ENCODE measurements around the gene SH2D3C. TPM values are rescaled to one million over a fixed set of nuclear protein-coding genes. Genes with fewer than 3 reads are reported as not detected.
A peak's percentile ranks its signal among the peaks of the same experiment; 100 is the strongest.

The SH2D3C gene
- total RNA-seq, 4 donors from 2014 or later, result 6.1 to 12.1 (median 8.5) TPM

DNA sequence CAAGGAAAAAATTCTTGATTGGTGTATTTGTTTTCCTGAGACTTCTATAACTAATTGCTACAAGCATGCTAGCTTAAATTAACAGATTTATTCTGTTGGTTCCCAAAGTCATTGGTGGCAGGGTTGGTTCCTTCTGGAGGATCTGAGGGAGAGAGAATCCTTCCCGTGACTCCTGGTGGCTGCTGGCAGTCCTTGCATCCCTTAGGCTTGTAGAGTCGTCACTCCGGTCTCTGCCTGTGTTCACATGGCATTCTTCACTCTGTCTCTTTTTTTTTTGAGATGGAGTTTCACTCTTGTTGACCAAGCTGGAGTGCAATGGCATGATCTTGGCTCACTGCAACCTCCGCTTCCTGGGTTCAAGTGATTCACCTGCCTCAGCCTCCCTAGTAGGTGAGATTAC, 12.6 kb upstream of the SH2D3C start:
- TF ChIP-seq POLR2A (IDR thresholded peaks at IDR 0.05), result no peak
- TF ChIP-seq POLR2AphosphoS5 (IDR thresholded peaks at IDR 0.05), result no peak
- no peak for TF ChIP-seq EP300 (IDR thresholded peaks at IDR 0.05)
- TF ChIP-seq, protein P1, sequence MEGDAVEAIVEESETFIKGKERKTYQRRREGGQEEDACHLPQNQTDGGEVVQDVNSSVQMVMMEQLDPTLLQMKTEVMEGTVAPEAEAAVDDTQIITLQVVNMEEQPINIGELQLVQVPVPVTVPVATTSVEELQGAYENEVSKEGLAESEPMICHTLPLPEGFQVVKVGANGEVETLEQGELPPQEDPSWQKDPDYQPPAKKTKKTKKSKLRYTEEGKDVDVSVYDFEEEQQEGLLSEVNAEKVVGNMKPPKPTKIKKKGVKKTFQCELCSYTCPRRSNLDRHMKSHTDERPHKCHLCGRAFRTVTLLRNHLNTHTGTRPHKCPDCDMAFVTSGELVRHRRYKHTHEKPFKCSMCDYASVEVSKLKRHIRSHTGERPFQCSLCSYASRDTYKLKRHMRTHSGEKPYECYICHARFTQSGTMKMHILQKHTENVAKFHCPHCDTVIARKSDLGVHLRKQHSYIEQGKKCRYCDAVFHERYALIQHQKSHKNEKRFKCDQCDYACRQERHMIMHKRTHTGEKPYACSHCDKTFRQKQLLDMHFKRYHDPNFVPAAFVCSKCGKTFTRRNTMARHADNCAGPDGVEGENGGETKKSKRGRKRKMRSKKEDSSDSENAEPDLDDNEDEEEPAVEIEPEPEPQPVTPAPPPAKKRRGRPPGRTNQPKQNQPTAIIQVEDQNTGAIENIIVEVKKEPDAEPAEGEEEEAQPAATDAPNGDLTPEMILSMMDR (IDR thresholded peaks at IDR 0.05), result no peak
- 78% methylated on average over 4 of the region's 4 CpGs; no CpG with 5 or more reads in 1 of the 2 donors for whole genome bisulfite sequencing, 2 donors (ENCODE audit: low coverage in 1 of 2)
- no peak for ATAC-seq
- Histone ChIP-seq H3K9me3 (no peaks in the 10 kb centered on the region), H3K4me3 (no peak overlapping the region), H3K36me3 (peaks cover 0 to 72% of the 10 kb centered on the region in 2 donors), H3K4me1 (peaks cover 0 to 56% (median 11%) of the 10 kb centered on the region in 3 donors), H3K27ac (peak overlapping the region in 1 of 4 donors; percentile 9), H3K27me3 (no peaks in the 10 kb centered on the region)

DNA sequence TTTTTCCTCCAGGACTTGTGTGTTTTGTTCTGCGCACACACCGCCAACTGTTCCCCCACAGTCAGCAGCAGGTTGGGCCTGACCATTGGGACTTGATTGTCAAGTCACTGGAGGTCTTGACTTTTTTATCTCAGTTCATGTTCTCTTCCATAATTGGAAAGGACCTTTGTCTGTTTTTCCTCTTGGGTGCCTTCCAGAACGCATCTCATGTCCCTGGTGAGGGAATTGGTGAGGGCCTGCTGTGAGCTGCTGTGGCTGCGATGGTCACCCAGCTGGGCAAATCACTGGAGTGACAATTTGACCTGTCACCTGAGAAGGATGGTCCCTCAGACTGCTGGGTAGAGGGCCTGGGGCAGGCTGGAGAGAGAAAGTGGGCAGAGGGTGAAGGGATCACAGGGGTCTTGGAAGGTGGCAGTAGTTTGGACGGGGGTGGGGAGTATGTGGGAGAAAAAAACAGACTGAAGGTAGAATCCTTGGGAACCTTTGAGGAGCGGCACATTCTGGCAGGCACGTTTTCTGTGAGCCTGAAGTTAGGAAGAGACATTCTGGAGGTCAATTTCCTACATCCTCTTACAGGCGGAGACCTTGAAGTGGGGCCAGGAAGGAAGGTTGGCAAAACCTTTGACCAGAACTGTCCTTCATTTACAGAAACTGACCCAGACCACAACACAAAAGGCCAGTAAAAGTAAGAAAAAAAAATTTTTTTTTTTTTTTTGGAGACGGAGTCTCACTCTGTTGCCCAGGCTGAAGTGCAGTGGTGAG, 11.8 kb upstream of the SH2D3C start:
- H3K4me1 ChIP-seq, result peaks cover 0 to 51% (median 8%) of the 10 kb centered on the region in 3 donors
- ATAC-seq, result no peak
- 77 to 82% methylated on average over 3 to 8 of the region's 9 CpGs for WGBS, 2 donors (ENCODE audit: low coverage in 1 of 2)
- TF ChIP-seq POLR2A (IDR thresholded peaks at IDR 0.05) (no peak), EP300 (IDR thresholded peaks at IDR 0.05) (no peak), POLR2AphosphoS5 (IDR thresholded peaks at IDR 0.05) (no peak)
- TF ChIP-seq, protein P1 (IDR thresholded peaks at IDR 0.05), result no peak
- H3K4me3 ChIP-seq, result no peak overlapping the region
- peak overlapping the region in 1 of 4 donors; percentile 4 for H3K27ac ChIP-seq
- H3K27me3 ChIP-seq, result no peaks in the 10 kb centered on the region
- no peaks in the 10 kb centered on the region for H3K9me3 ChIP-seq
- peaks cover 0 to 72% of the 10 kb centered on the region in 2 donors for H3K36me3 ChIP-seq

DNA sequence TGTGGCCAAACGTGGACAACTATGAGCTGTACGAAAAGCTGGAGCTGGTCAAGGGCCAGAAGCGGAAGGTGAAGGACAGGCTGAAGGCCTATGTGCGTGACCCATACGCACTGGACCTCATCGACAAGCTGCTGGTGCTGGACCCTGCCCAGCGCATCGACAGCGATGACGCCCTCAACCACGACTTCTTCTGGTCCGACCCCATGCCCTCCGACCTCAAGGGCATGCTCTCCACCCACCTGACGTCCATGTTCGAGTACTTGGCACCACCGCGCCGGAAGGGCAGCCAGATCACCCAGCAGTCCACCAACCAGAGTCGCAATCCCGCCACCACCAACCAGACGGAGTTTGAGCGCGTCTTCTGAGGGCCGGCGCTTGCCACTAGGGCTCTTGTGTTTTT, 10.7 kb upstream of the SH2D3C start:
- ATAC-seq, result no peak
- Histone ChIP-seq H3K4me1 (peaks cover 0 to 56% (median 14%) of the 10 kb centered on the region in 3 donors), H3K4me3 (no peak overlapping the region), H3K9me3 (no peaks in the 10 kb centered on the region), H3K27ac (no peak overlapping the region), H3K36me3 (peaks cover 0 to 72% of the 10 kb centered on the region in 2 donors), H3K27me3 (no peaks in the 10 kb centered on the region)
- 84 to 90% methylated on average over 11 to 18 of the region's 25 CpGs for WGBS, 2 donors (ENCODE audit: low coverage in 1 of 2)
- no peak for TF ChIP-seq POLR2A (IDR thresholded peaks at IDR 0.05)
- no peak for TF ChIP-seq EP300 (IDR thresholded peaks at IDR 0.05)
- TF ChIP-seq, protein P1 (IDR thresholded peaks at IDR 0.05), result no peak
- TF ChIP-seq POLR2AphosphoS5 (IDR thresholded peaks at IDR 0.05), result no peak

DNA sequence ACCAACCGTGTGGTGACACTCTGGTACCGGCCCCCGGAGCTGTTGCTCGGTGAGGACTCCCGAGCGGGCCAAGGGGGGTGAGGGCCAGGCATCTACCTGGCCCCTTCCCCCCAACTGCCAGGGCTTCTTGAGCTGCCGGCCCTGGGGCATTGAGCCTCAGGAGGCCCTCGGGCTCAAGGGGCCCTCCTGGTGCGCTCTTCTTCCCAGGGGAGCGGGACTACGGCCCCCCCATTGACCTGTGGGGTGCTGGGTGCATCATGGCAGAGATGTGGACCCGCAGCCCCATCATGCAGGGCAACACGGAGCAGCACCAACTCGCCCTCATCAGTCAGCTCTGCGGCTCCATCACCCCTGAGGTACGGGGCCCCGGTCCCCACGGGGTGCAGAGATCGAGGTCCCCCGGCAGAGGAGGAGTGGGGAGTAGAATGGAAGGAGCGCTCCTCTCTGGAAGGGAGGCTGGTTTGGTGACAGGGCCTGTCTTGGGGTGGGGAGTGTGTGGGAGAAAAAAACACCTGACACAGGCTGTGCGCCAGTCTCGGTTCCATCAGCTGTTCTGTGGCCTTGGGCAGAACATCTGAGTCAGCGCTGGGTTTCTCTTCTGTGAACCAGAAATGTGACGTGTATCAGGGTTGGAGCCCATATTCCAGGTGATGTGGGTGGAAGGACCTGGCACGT, 10.0 kb upstream of the SH2D3C start:
- H3K9me3 ChIP-seq, result no peaks in the 10 kb centered on the region
- whole genome bisulfite sequencing, 2 donors (ENCODE audit: low coverage in 1 of 2), result no CpG with 5 or more reads among the region's 26 CpGs
- H3K36me3 ChIP-seq, result peaks cover 0 to 65% of the 10 kb centered on the region in 2 donors
- H3K27ac ChIP-seq, result no peak overlapping the region
- no peak for ATAC-seq
- no peaks in the 10 kb centered on the region for H3K27me3 ChIP-seq
- TF ChIP-seq, protein P1 (IDR thresholded peaks at IDR 0.05), result no peak
- peaks cover 0 to 58% (median 19%) of the 10 kb centered on the region in 3 donors for H3K4me1 ChIP-seq
- H3K4me3 ChIP-seq, result no peak overlapping the region
